Stomach (tissue), 9 donors: ENCODE results near the gene VARS2. TPM values are rescaled to one million over a fixed set of nuclear protein-coding genes. Genes with fewer than 3 reads are reported as not detected.

ENCODE experiments used
- DNase-seq, 2 donors: peaks; one replicate each; pipeline versions ENCODE4 v3.0.0 to v3.0.0-alpha.2; 2013 to 2019
- H3K27ac ChIP-seq, 5 donors: fragments of 200-600 bp in 4 of 5; sonication (generic) in 4 of 5; one replicate each; pipeline ENCODE4 v1.5.1; 2013 to 2019; ENCODE audit warnings: mild to moderate bottlenecking in 1 of 5, moderate library complexity in 1 of 5
- H3K27me3 ChIP-seq, 3 donors: fragments of 200-600 bp; sonication (generic); one replicate each; pipeline ENCODE4 v1.5.1; 2017 to 2019; ENCODE audit warnings: mixed run types in 1 of 3
- H3K36me3 ChIP-seq, 4 donors: fragments of 200-600 bp; sonication (generic); 1 replicate in 3 of 4; 2 replicates in 1 of 4; pipeline ENCODE4 v1.5.1; 2016 to 2019
- H3K4me1 ChIP-seq, 4 donors: fragments of 200-600 bp; sonication (generic); one replicate each; pipeline ENCODE4 v1.5.1; 2016 to 2019
- H3K4me3 ChIP-seq, 4 donors: fragments of 200-600 bp; sonication (generic) in 3 of 4; one replicate each; pipeline ENCODE4 v1.5.1; 2016 to 2019; ENCODE audit warnings: mild to moderate bottlenecking in 1 of 4
- H3K9me3 ChIP-seq, 4 donors: fragments of 200-600 bp; sonication (generic); one replicate each; pipeline ENCODE4 v1.5.1; 2016 to 2019
- EP300 ChIP-seq: sonication (generic); formaldehyde crosslinking; IDR thresholded peaks from one replicate; pipeline ENCODE4 v1.6.1; 2017; ENCODE audit warnings: antibody characterized with exemption
- POLR2A ChIP-seq, 4 donors: fragments of 450-650 bp; IDR thresholded peaks; one replicate each; pipeline ENCODE4 v1.6.1; 2016; ENCODE audit warnings: antibody characterized with exemption in 4 of 4, control low read depth in 2 of 4, mild to moderate bottlenecking in 1 of 4, moderate library complexity in 1 of 4
- POLR2AphosphoS5 ChIP-seq, 3 donors: sonication (generic); formaldehyde crosslinking; IDR thresholded peaks; one replicate each; pipeline ENCODE4 v1.6.1; 2016; ENCODE audit warnings: antibody characterized with exemption in 3 of 3
- WGBS, 5 donors: extraction: QIAGEN DNeasy Blood & Tissue Kit in 3 of 5; methylation state at CpG; one replicate each; pipeline versions ENCODE4 v1.1.5 to v1.1.7; 2013 to 2018; 5-methylcytosine and 5-hydroxymethylcytosine counted together
- intact Hi-C: fragments of 100-400 bp; cut with DNase I; formaldehyde crosslinking; loops from one replicate; pipeline ENCODE4 v1.15.1; 2023; ENCODE audit warnings: low total_unique reads
- polyA plus RNA-seq, 3 donors: library from polyadenylated mRNA; stranded (reverse); fragments of 200-250 nt; gene quantifications; one replicate each; pipeline ENCODE4 v1.2.3, GENCODE V29; 2013
- total RNA-seq, 5 donors: library from RNA; depleted of rRNA; stranded (reverse); fragments of >200 nt; gene quantifications; one replicate each; pipeline versions ENCODE4 v1.1.0 to v1.2.3, GENCODE V29; 2014 to 2016
- TF ChIP-seq, protein P1 (sequence below), 7 experiments: fragments of 450-650 bp in 4 of 7; fragments of 200-600 bp in 3 of 7; sonication (generic) in 3 of 7; IDR thresholded peaks; one replicate each; pipeline ENCODE4 v1.5.1; 2016 to 2019; ENCODE audit warnings: antibody characterized with exemption in 7 of 7, control low read depth in 2 of 7, mild to moderate bottlenecking in 1 of 7
- donor health status: healthy with polysubstance abuse.
- donor health status: Bipolar disorder and iron deficiency.
- donor health status: healthy.

Gene VARS2
- total and polyA plus RNA-seq, 8 donors: 1.2 to 61.6 (median 21.6) TPM

DNA sequence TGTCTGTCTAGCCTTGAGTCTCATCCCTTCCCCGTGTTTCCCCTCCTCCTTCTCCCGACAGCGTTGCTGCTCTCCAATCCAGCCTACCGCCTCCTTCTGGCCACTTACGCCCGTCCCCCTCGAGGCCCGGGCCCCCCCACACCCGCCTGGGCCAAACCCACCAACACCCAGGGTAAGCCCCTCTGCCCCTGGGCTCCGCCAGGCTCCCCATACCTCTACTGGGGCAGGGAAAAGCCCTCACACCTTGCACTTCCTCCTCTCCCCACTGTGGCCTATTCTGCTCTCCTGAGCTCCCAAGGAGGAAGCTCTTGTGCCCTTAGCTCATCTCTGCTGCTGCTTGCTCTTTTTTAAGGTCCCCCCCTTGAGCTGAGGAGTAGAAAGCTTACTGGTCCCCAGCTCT lies 18.7 kb upstream of the VARS2 start:
- 79 to 84% (median 83%) methylated on average over 10 of the region's 10 CpGs for WGBS, 5 donors
- TF ChIP-seq EP300 (no peak), POLR2AphosphoS5 (IDR thresholded peaks at IDR 0.05) (no peak)
- TF ChIP-seq, protein P1, sequence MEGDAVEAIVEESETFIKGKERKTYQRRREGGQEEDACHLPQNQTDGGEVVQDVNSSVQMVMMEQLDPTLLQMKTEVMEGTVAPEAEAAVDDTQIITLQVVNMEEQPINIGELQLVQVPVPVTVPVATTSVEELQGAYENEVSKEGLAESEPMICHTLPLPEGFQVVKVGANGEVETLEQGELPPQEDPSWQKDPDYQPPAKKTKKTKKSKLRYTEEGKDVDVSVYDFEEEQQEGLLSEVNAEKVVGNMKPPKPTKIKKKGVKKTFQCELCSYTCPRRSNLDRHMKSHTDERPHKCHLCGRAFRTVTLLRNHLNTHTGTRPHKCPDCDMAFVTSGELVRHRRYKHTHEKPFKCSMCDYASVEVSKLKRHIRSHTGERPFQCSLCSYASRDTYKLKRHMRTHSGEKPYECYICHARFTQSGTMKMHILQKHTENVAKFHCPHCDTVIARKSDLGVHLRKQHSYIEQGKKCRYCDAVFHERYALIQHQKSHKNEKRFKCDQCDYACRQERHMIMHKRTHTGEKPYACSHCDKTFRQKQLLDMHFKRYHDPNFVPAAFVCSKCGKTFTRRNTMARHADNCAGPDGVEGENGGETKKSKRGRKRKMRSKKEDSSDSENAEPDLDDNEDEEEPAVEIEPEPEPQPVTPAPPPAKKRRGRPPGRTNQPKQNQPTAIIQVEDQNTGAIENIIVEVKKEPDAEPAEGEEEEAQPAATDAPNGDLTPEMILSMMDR (IDR thresholded peaks at IDR 0.05): no peak
- DNase-seq: no peak
- Histone ChIP-seq H3K36me3 (peaks cover 72 to 100% (median 100%) of the 10 kb centered on the region in 4 donors), H3K4me3 (no peak overlapping the region), H3K9me3 (no peaks in the 10 kb centered on the region), H3K4me1 (peaks cover 0 to 7% (median 1%) of the 10 kb centered on the region in 4 donors), H3K27ac (no peak overlapping the region), H3K27me3 (no peaks in the 10 kb centered on the region)
- intact Hi-C loops: no loop called here

- TF ChIP-seq, protein P1 (IDR thresholded peaks at IDR 0.05): no peak
- TF ChIP-seq POLR2A (IDR thresholded peaks at IDR 0.05): no peak
- no peak for TF ChIP-seq EP300
- TF ChIP-seq POLR2AphosphoS5 (IDR thresholded peaks at IDR 0.05): no peak
- Histone ChIP-seq H3K27ac (no peak overlapping the region), H3K9me3 (no peaks in the 10 kb centered on the region), H3K27me3 (no peaks in the 10 kb centered on the region), H3K4me3 (no peak overlapping the region), H3K4me1 (no peaks in the 10 kb centered on the region), H3K36me3 (peaks cover 66 to 90% (median 88%) of the 10 kb centered on the region in 4 donors)
- intact Hi-C loops: no loop called here
- no peak for DNase-seq
- WGBS, 5 donors: 91 to 95% (median 93%) methylated on average over 13 of the region's 13 CpGs
These were observed 17.5 kb upstream of the VARS2 start for GRCh38 chr6:30896541-30896940.

DNA sequence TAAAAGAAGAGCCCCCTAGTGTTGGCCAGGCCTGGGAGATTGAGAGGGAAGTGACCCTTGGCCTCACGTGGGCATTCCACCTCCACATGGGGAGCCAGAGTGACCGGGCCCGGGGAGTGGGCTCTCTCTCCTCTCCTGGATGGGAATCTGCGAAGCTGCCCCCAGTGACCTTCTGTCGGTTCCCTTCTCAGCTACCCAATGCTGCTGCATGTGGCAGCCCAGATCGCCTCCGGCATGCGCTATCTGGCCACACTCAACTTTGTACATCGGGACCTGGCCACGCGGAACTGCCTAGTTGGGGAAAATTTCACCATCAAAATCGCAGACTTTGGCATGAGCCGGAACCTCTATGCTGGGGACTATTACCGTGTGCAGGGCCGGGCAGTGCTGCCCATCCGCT lies 16.2 kb upstream of the VARS2 start:
- intact Hi-C loops: no loop called here
- H3K27ac ChIP-seq: no peak overlapping the region
- no peak for DNase-seq
- no peaks in the 10 kb centered on the region for H3K4me1 ChIP-seq
- no peaks in the 10 kb centered on the region for H3K9me3 ChIP-seq
- no peak overlapping the region for H3K4me3 ChIP-seq
- TF ChIP-seq POLR2AphosphoS5 (IDR thresholded peaks at IDR 0.05): no peak
- no peak for TF ChIP-seq POLR2A (IDR thresholded peaks at IDR 0.05)
- TF ChIP-seq, protein P1 (IDR thresholded peaks at IDR 0.05): no peak
- no peak for TF ChIP-seq EP300
- peaks cover 54 to 77% (median 75%) of the 10 kb centered on the region in 4 donors for H3K36me3 ChIP-seq
- 72 to 91% (median 85%) methylated on average over 8 to 16 of the region's 16 CpGs for WGBS, 5 donors
- H3K27me3 ChIP-seq: no peaks in the 10 kb centered on the region

- Histone ChIP-seq H3K27me3 (no peaks in the 10 kb centered on the region), H3K9me3 (no peaks in the 10 kb centered on the region), H3K4me1 (no peaks in the 10 kb centered on the region), H3K27ac (no peak overlapping the region), H3K4me3 (no peak overlapping the region), H3K36me3 (peaks cover 44 to 67% (median 65%) of the 10 kb centered on the region in 4 donors)
- no peak for DNase-seq
- TF ChIP-seq EP300 (no peak), POLR2A (IDR thresholded peaks at IDR 0.05) (no peak)
- TF ChIP-seq, protein P1 (IDR thresholded peaks at IDR 0.05): no peak
- WGBS, 5 donors: 80 to 85% (median 83%) methylated on average over 16 to 23 of the region's 23 CpGs
- intact Hi-C loops: no loop called here
These were observed 15.2 kb upstream of the VARS2 start for GRCh38 chr6:30898750-30899360.
